Small intestine (tissue), 4 donors: Measurements from ENCODE around the gene COQ3. TPM values are rescaled to one million over a fixed set of nuclear protein-coding genes. Genes with fewer than 3 reads are reported as not detected.

Source experiments
- polyA plus RNA-seq, 4 donors: library from polyadenylated mRNA; stranded (reverse) in 3 of 4; unstranded in 1 of 4; fragments of 200-250 nt in 3 of 4; fragments of 120-200 nt in 1 of 4; gene quantifications; one replicate each; pipeline versions ENCODE4 v1.2.1 to v1.2.3, GENCODE V29; 2013
- donor health status: healthy with polysubstance abuse.
- donor health status: Bipolar disorder and iron deficiency.
- donor health status: healthy.

Gene COQ3
- polyA plus RNA-seq, 4 donors, result 7.0 to 14.6 (median 13.5) TPM

Other genes with a start within 250 kb of the COQ3 start
- 1 to 10 TPM in 2 of 4 donors, not detected in 2; 1.3 to 1.4 TPM for gene FAXC, start 44.5 kb downstream of the COQ3 start, polyA plus RNA-seq
- gene PNISR, start 31.1 kb upstream of the COQ3 start, polyA plus RNA-seq, result 100 to 1,000 TPM in 1 of 4 donors, 10 to 100 TPM in 3; 22.7 to 160 (median 25.9) TPM
- 10 to 100 TPM in 1 of 4 donors, 1 to 10 TPM in 3; 3.8 to 10.0 (median 5.8) TPM for gene USP45, start 121.2 kb upstream of the COQ3 start, polyA plus RNA-seq
- 10 to 100 TPM; 40.4 to 64.2 (median 50.1) TPM for gene CCNC, start 174.5 kb upstream of the COQ3 start, polyA plus RNA-seq
- gene PRDM13, start 212.6 kb upstream of the COQ3 start, polyA plus RNA-seq, result under 1 TPM in 1 of 4 donors, not detected in 3; 0.03 TPM